Thyroid gland (tissue), 4 donors: Measurements from ENCODE around the gene SGPP1.

Experiments
- POLR2A ChIP-seq, 2 donors: fragments of 450-650 bp; IDR thresholded peaks; one replicate each; pipeline ENCODE4 v1.6.1; 2017; ENCODE audit warnings: antibody characterized with exemption in 2 of 2, mild to moderate bottlenecking in 2 of 2, moderate library complexity in 1 of 2
- TF ChIP-seq, protein P1 (sequence below), 6 experiments: fragments of 200-600 bp in 3 of 6; fragments of 450-650 bp in 3 of 6; sonication (generic) in 3 of 6; IDR thresholded peaks; one replicate each; pipeline ENCODE4 v1.5.1; 2016 to 2019; ENCODE audit warnings: antibody characterized with exemption in 6 of 6, mild to moderate bottlenecking in 2 of 6, inconsistent platforms in 1 of 6, moderate library complexity in 1 of 6

- TF ChIP-seq, protein P1, sequence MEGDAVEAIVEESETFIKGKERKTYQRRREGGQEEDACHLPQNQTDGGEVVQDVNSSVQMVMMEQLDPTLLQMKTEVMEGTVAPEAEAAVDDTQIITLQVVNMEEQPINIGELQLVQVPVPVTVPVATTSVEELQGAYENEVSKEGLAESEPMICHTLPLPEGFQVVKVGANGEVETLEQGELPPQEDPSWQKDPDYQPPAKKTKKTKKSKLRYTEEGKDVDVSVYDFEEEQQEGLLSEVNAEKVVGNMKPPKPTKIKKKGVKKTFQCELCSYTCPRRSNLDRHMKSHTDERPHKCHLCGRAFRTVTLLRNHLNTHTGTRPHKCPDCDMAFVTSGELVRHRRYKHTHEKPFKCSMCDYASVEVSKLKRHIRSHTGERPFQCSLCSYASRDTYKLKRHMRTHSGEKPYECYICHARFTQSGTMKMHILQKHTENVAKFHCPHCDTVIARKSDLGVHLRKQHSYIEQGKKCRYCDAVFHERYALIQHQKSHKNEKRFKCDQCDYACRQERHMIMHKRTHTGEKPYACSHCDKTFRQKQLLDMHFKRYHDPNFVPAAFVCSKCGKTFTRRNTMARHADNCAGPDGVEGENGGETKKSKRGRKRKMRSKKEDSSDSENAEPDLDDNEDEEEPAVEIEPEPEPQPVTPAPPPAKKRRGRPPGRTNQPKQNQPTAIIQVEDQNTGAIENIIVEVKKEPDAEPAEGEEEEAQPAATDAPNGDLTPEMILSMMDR (IDR thresholded peaks at IDR 0.05): no peak
- no peak for TF ChIP-seq POLR2A (IDR thresholded peaks at IDR 0.05)
Measured at GRCh38 chr14:63701606-63702299, 26.1 kb downstream of the SGPP1 start.
